K562 (cell line): ENCODE results near the gene IRF5. TPM values are rescaled to one million over a fixed set of nuclear protein-coding genes. Genes with fewer than 3 reads are reported as not detected.

Experiments
- BCOR ChIP-seq: fragments of 450-650 bp; IDR thresholded peaks from 2 replicates; pipeline ENCODE4 v1.6.1; 2016
- CBX8 ChIP-seq: fragments of 200-600 bp; sonication (generic); IDR thresholded peaks from 2 replicates; pipeline ENCODE4 v1.6.1; 2012; ENCODE audit warnings: borderline replicate concordance, mixed run types, low read depth, mild to moderate bottlenecking, moderate library complexity, mixed read lengths, low read length, control low read depth, inconsistent platforms; ENCODE audit not compliant: poor library complexity, severe bottlenecking; ENCODE audit errors: extremely low read depth
- DPF2 ChIP-seq: fragments of 450-650 bp; IDR thresholded peaks from 2 replicates; pipeline ENCODE4 v1.6.1; 2016
- E2F3 ChIP-seq: fragments of 250-450 bp; sonication (Bioruptor Pico); IDR thresholded peaks from 2 replicates; pipeline ENCODE4 v1.4.0; 2020; ENCODE audit warnings: mild to moderate bottlenecking
- FOXK2 ChIP-seq, 2 experiments: fragments of 450-650 bp; IDR thresholded peaks in 1 of 2; conservative IDR thresholded peaks in 1 of 2; 2 replicates each; pipeline ENCODE4 v1.6.1; 2016; ENCODE audit warnings: low read depth in 2 of 2, mild to moderate bottlenecking in 1 of 2
- GTF2A2 ChIP-seq: IDR thresholded peaks from 2 replicates; pipeline ENCODE4 v1.6.1; 2016; ENCODE audit warnings: mild to moderate bottlenecking, missing genetic modification characterization, missing compliant biosample characterization
- HEY1 ChIP-seq: fragments of 250-450 bp; sonication (Bioruptor Pico); IDR thresholded peaks from 2 replicates; pipeline ENCODE4 v1.5.0; 2020; ENCODE audit warnings: mild to moderate bottlenecking, moderate library complexity, borderline replicate concordance
- HNRNPL ChIP-seq: fragments of 200-400 bp; formaldehyde crosslinking; IDR thresholded peaks from 2 replicates; pipeline ENCODE4 v1.6.1; 2017; ENCODE audit warnings: low read depth, mild to moderate bottlenecking, low read length
- KAT7 ChIP-seq: sonication (generic); formaldehyde crosslinking; IDR thresholded peaks from 2 replicates; pipeline ENCODE4 v1.8.0; 2022; ENCODE audit warnings: missing genetic modification reagents, mild to moderate bottlenecking, borderline replicate concordance
- MGA ChIP-seq: fragments of 450-650 bp; IDR thresholded peaks from 2 replicates; pipeline ENCODE4 v1.6.1; 2016; ENCODE audit warnings: mild to moderate bottlenecking, moderate library complexity
- ZBTB5 ChIP-seq: fragments of 450-650 bp; IDR thresholded peaks from 2 replicates; pipeline ENCODE4 v1.6.1; 2017; ENCODE audit warnings: antibody characterized with exemption
- ZNF174 ChIP-seq: fragments of 250-450 bp; sonication (Bioruptor Pico); IDR thresholded peaks from 2 replicates; pipeline ENCODE4 v1.4.0; 2020; ENCODE audit warnings: mild to moderate bottlenecking
- polyA plus RNA-seq, 8 experiments: library from polyadenylated mRNA; depleted of rRNA in 4 of 8; stranded (reverse) in 5 of 8; unstranded in 3 of 8; fragments of >200 nt; fragmentation: Nextera tagmentation in 2 of 8; fragmentation: Illumina TruSeq in 1 of 8; extraction: Ambion mirVana in 2 of 8; extraction: Trizol in 1 of 8; gene quantifications; 2 replicates each; pipeline versions ENCODE4 v1.2.1 to v1.2.3, GENCODE V29; 2011 to 2014; ENCODE audit warnings: inconsistent platforms in 1 of 8, missing spikeins in 1 of 8
- total RNA-seq, 7 experiments: library from RNA; depleted of rRNA in 6 of 7; stranded (reverse); fragments of >200 nt in 6 of 7; fragmentation: Illumina TruSeq in 2 of 7; extraction: Trizol in 2 of 7; gene quantifications; 2 replicates each; pipeline versions ENCODE4 v1.2.1 to v1.2.3, GENCODE V29; 2011 to 2021; ENCODE audit warnings: low replicate concordance in 1 of 7

IRF5 gene
- total and polyA plus RNA-seq, 9 of the 15 experiments (the other 6 are each of a cell fraction or from before 2014, with no cell fraction given), result 0.04 TPM; not detected in 8

GRCh38 chr7:128888039-128888755 lies 49.5 kb upstream of the IRF5 start (continued):
- 0 out of 4 replicates have a peak, but pooled peaks have one; percentile 13 to 28 for TF ChIP-seq FOXK2 (conservative IDR thresholded peaks at IDR 0.05 in 1 of 2, IDR thresholded peaks at IDR 0.05 in 1 of 2; ENCODE audit: low read depth in 2 of 2)
- no peak for TF ChIP-seq E2F3 (CRISPR knock-in tag)
- 0 out of 2 replicates have a peak, but pooled peaks have one; percentile 23 for TF ChIP-seq BCOR
- no peak; the same call in 1 of the 2 replicates for TF ChIP-seq DPF2
- no peak for TF ChIP-seq KAT7
- no peak for TF ChIP-seq CBX8
- 0 out of 2 replicates have a peak, but pooled peaks have one; percentile 16 for TF ChIP-seq MGA
- TF ChIP-seq HEY1, result no peak
- 0 out of 2 replicates have a peak, but pooled peaks have one; percentile 11 for TF ChIP-seq ZBTB5
- TF ChIP-seq HNRNPL, result no peak
- TF ChIP-seq GTF2A2 (tag), result no peak
- TF ChIP-seq ZNF174 (CRISPR knock-in tag), result no peak
